Endothelial cell of umbilical vein (primary cell): ENCODE results near the gene CLEC2L. TPM values are rescaled to one million over a fixed set of nuclear protein-coding genes. Genes with fewer than 3 reads are reported as not detected.

Experiments
- BruUV-seq: library from RNA; stranded (reverse); fragments of 400-500 nt; replicated peaks from 2 replicates; lab custom pipeline; 2021; lab: Mats Ljungman, UMichigan
- CTCF ChIA-PET: fragments of 300-600, 350-600 bp; sonication (Branson Sonifier 250); formaldehyde crosslinking; loops from one replicate; lab custom pipeline; 2021; ENCODE audit warnings: antibody characterized with exemption, inconsistent platforms; lab: Charles Lee
- POLR2A ChIA-PET: fragments of 300-600, 350-600 bp; sonication (Branson Sonifier 250); formaldehyde crosslinking; loops from one replicate; lab custom pipeline; 2021; ENCODE audit warnings: antibody characterized with exemption, inconsistent platforms; lab: Charles Lee
- DNase-seq: peaks from one replicate; pipeline ENCODE4 v3.0.0-alpha.2; 2011; ENCODE audit warnings: low read depth, low spot score
- FAIRE-seq: peaks from 2 replicates; lab custom pipeline; 2011; peaks lifted over from hg19 to GRCh38; lab: Jason Lieb, UNC
- H2AFZ ChIP-seq: 2 replicates; pipeline ENCODE4 v1.6.0; 2012; ENCODE audit warnings: low read depth, low read length, control low read depth, inconsistent platforms
- H3K27ac ChIP-seq: 2 replicates; pipeline ENCODE4 v1.5.1; 2011; ENCODE audit warnings: low read depth, mild to moderate bottlenecking, control low read depth, low read length, moderate library complexity; ENCODE audit not compliant: insufficient read depth
- H3K27me3 ChIP-seq, 2 experiments: 2 replicates each; pipeline versions ENCODE4 v1.6.0 to v1.6.1; 2011; ENCODE audit warnings: low read length in 2 of 2, mixed read lengths in 1 of 2; ENCODE audit not compliant: control insufficient read depth in 2 of 2, insufficient read depth in 2 of 2
- H3K36me3 ChIP-seq, 2 experiments: 2 replicates in 1 of 2; 3 replicates in 1 of 2; pipeline ENCODE4 v1.5.1; 2011; ENCODE audit warnings: low read length in 2 of 2, mild to moderate bottlenecking in 1 of 2, moderate library complexity in 1 of 2; ENCODE audit not compliant: control insufficient read depth in 2 of 2, insufficient read depth in 2 of 2; ENCODE audit errors: extremely low read depth in 1 of 2
- H3K4me1 ChIP-seq: 3 replicates; pipeline ENCODE4 v1.5.1; 2011; ENCODE audit warnings: mild to moderate bottlenecking, low read length; ENCODE audit not compliant: control insufficient read depth, insufficient read depth; ENCODE audit errors: extremely low read depth
- H3K4me2 ChIP-seq: 2 replicates; pipeline ENCODE4 v1.6.1; 2011; ENCODE audit warnings: low read length, control low read depth, mixed read lengths; ENCODE audit not compliant: insufficient read depth
- H3K4me3 ChIP-seq, 3 experiments: fragments of 200-600 bp in 1 of 3; sonication (generic), shearing (Covaris generic) in 1 of 3; replicated peaks in 1 of 3; 2 replicates each; pipeline ENCODE4 v1.5.1; 2011 to 2016; ENCODE audit warnings: control low read depth in 3 of 3, low read length in 3 of 3, mild to moderate bottlenecking in 2 of 3, inconsistent platforms in 1 of 3, low read depth in 1 of 3, moderate library complexity in 1 of 3; ENCODE audit not compliant: insufficient read depth in 1 of 3
- H3K79me2 ChIP-seq: 2 replicates; pipeline ENCODE4 v1.6.0; 2012; ENCODE audit warnings: low read length, inconsistent platforms; ENCODE audit not compliant: control insufficient read depth, insufficient read depth
- H3K9ac ChIP-seq: replicated peaks from 2 replicates; pipeline ENCODE3; 2011; ENCODE audit warnings: low read length, control low read depth; ENCODE audit not compliant: insufficient read depth; ENCODE audit errors: extremely low read depth
- H3K9me1 ChIP-seq: replicated peaks from 3 replicates; pipeline ENCODE4 v1.6.0; 2011; ENCODE audit warnings: mild to moderate bottlenecking, low read length; ENCODE audit not compliant: control insufficient read depth, insufficient read depth; ENCODE audit errors: extremely low read depth
- H3K9me3 ChIP-seq: replicated peaks from 2 replicates; pipeline ENCODE4 v1.5.1; 2012; ENCODE audit warnings: low read length, inconsistent platforms; ENCODE audit not compliant: control insufficient read depth, insufficient read depth
- H4K20me1 ChIP-seq: replicated peaks from 2 replicates; pipeline ENCODE3; 2011; ENCODE audit warnings: mild to moderate bottlenecking, low read length; ENCODE audit not compliant: control insufficient read depth, insufficient read depth; ENCODE audit errors: extremely low read depth
- EZH2 ChIP-seq: IDR thresholded peaks from 2 replicates; pipeline ENCODE4 v1.6.1; 2012; ENCODE audit warnings: borderline replicate concordance, low read depth, mild to moderate bottlenecking, moderate library complexity, low read length, inconsistent platforms; ENCODE audit not compliant: severe bottlenecking
- FOS ChIP-seq: IDR thresholded peaks from 2 replicates; pipeline ENCODE4 v1.6.1; 2011; ENCODE audit warnings: mild to moderate bottlenecking, low read length, moderate library complexity, borderline replicate concordance; ENCODE audit not compliant: insufficient read depth
- GATA2 ChIP-seq: IDR thresholded peaks from 2 replicates; pipeline ENCODE4 v1.7.0; 2011; ENCODE audit warnings: low read depth, mild to moderate bottlenecking, moderate library complexity, mixed read lengths, low read length; ENCODE audit not compliant: insufficient read length, insufficient read depth
- JUN ChIP-seq: IDR thresholded peaks from 2 replicates; pipeline ENCODE4 v1.6.1; 2011; ENCODE audit warnings: borderline replicate concordance, low read depth; ENCODE audit not compliant: insufficient read length, insufficient read depth
- MYC ChIP-seq: IDR thresholded peaks from one replicate; pipeline ENCODE4 v1.6.1; 2011; ENCODE audit warnings: mild to moderate bottlenecking, low read depth, low read length
- POLR2A ChIP-seq: IDR thresholded peaks from 2 replicates; pipeline ENCODE4 v1.6.1; 2012; ENCODE audit warnings: low read depth, mild to moderate bottlenecking, control low read depth, low read length
- POLR2AphosphoS5 ChIP-seq: IDR thresholded peaks from 2 replicates; pipeline ENCODE4 v1.6.1; 2012; ENCODE audit warnings: low read depth, mild to moderate bottlenecking, control low read depth, low read length, moderate library complexity; ENCODE audit not compliant: insufficient read depth
- dilution Hi-C: fragments of 300-500 bp; cut with MboI; formaldehyde crosslinking; loops from one replicate; pipeline ENCODE4 v1.15.0; 2019; ENCODE audit warnings: low sequenced_read_pairs; ENCODE audit not compliant: extremely low pct_ligation_motif_present
- intact Hi-C: fragments of 100-400 bp; cut with micrococcal nuclease; formaldehyde crosslinking; loops from one replicate; pipeline ENCODE4 v1.10.0; 2022
- polyA plus RNA-seq, 4 experiments: library from polyadenylated mRNA; depleted of rRNA in 3 of 4; stranded (reverse) in 3 of 4; unstranded in 1 of 4; fragments of >200 nt; gene quantifications; 2 replicates each; pipeline versions ENCODE4 v1.2.1 to v1.2.3, GENCODE V29; 2011 to 2012; ENCODE audit warnings: missing spikeins in 1 of 4
- total RNA-seq: library from RNA; stranded (reverse); gene quantifications from 2 replicates; pipeline ENCODE4 v1.2.3, GENCODE V29; 2021
- TF ChIP-seq, protein P1 (sequence below): IDR thresholded peaks from 2 replicates; pipeline ENCODE4 v1.6.1; 2011; ENCODE audit not compliant: insufficient read depth, insufficient read length
- TF ChIP-seq, protein P2 (sequence below), 2 donors: IDR thresholded peaks; 1 replicate in 1 of 2; 2 replicates in 1 of 2; pipeline ENCODE4 v1.5.1; 2011; ENCODE audit warnings: low read length in 2 of 2, mild to moderate bottlenecking in 2 of 2, moderate library complexity in 2 of 2, control low read depth in 1 of 2, inconsistent platforms in 1 of 2, low read depth in 1 of 2; ENCODE audit not compliant: insufficient read depth in 1 of 2; ENCODE audit errors: extremely low read depth in 1 of 2

The CLEC2L gene
- total and polyA plus RNA-seq, 2 donors (not counting 3 experiments of a cell fraction or from before 2014, with no cell fraction given): not detected

DNA sequence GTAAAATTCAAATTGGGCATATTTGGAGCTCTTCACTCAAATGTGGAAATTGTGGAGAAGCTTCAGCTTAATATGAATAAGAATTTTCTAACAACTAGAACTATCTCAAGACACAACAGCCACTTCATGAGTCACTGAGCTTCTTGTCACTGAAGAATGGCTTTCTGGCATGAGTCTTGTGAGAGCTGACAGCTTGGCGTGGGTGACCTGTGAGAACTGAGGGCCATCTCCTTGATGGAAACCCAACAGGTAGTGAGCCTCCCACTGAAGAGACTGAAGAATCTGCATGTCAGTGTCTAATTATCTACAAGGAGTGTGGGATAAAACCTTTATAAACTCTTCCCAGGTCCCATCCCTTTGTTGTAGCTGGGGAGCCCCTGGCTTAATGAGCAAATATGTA lies 66.0 kb downstream of the CLEC2L start:
- Histone ChIP-seq H3K9me3 (no peaks in the 10 kb centered on the region), H3K4me2 (no peak overlapping the region), H3K9ac (no peak overlapping the region), H4K20me1 (no peaks in the 10 kb centered on the region), H3K79me2 (no peaks in the 10 kb centered on the region), H3K27me3 (no peaks in the 10 kb centered on the region), H3K27ac (no peak overlapping the region), H3K36me3 (peaks cover 15 to 24% of the 10 kb centered on the region in 2 experiments), H3K9me1 (no peaks in the 10 kb centered on the region), H2AFZ (no peak overlapping the region), H3K4me1 (no peaks in the 10 kb centered on the region), H3K4me3 (no peak overlapping the region)
- no peak for TF ChIP-seq POLR2AphosphoS5
- TF ChIP-seq FOS: no peak
- TF ChIP-seq, protein P1, sequence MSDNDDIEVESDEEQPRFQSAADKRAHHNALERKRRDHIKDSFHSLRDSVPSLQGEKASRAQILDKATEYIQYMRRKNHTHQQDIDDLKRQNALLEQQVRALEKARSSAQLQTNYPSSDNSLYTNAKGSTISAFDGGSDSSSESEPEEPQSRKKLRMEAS: no peak
- no peak for TF ChIP-seq JUN
- TF ChIP-seq GATA2: no peak
- FAIRE-seq (peak; percentile 62), DNase-seq (no peak)
- CTCF ChIA-PET: interaction anchor here (1.2 to 7.0 kb wide), 8 partner anchors 8 to 416 kb away, joined by 3 to 60 read pairs (median 7); no protein-coding TSS in a partner anchor
- dilution Hi-C loops: no loop called here
- intact Hi-C loops: no loop called here
- BruUV-seq: no TSS peak
- POLR2A ChIA-PET: no interaction called here

DNA sequence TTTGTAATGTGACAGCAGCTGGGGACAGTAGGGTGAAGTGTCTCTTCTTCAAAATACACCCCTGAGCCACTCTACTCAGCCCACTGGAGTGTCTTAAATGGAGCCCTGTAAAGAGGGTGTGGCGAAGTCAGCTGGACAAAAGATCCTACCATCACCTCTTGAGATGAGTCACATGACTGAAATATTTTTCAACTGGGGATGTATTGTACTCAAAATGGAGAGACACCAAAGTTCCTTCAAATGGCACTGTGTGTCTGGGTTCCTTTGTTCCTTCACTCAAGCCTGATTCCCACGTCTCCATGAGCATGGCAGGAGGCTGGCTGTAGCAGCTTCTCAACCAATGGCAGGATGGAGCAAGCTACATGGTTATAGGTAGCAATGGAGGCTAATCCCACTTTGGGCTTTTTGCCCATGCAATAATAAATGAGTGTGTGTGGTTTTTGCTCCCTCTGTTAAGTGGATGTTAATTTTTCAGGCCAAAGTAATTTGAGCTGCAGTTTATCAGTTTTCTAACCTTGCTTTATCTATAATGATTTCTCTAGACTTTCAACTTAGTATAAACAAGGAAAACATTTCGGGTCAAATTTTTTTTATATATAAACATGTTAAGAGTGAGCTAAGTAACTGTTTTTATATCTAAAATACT lies 68.2 kb downstream of the CLEC2L start:
- Histone ChIP-seq H3K9ac (no peak overlapping the region), H3K4me2 (no peak overlapping the region), H3K4me3 (no peak overlapping the region), H3K79me2 (no peaks in the 10 kb centered on the region), H3K4me1 (no peaks in the 10 kb centered on the region), H3K27ac (no peak overlapping the region), H3K9me1 (no peaks in the 10 kb centered on the region), H4K20me1 (no peaks in the 10 kb centered on the region), H3K36me3 (peaks cover 24 to 33% of the 10 kb centered on the region in 2 experiments), H3K9me3 (no peaks in the 10 kb centered on the region), H3K27me3 (no peaks in the 10 kb centered on the region), H2AFZ (no peak overlapping the region)
- DNase-seq: no peak
- CTCF ChIA-PET: interaction anchor here (7.0 kb wide), 1 partner anchor 10 kb away, joined by 60 read pairs; no protein-coding TSS in a partner anchor
- FAIRE-seq: no peak
- dilution Hi-C loops: no loop called here
- TF ChIP-seq GATA2 (no peak), POLR2A (no peak), FOS (no peak), EZH2 (no peak), POLR2AphosphoS5 (no peak), JUN (no peak), MYC (no peak)
- TF ChIP-seq, protein P1: no peak
- TF ChIP-seq, protein P2, sequence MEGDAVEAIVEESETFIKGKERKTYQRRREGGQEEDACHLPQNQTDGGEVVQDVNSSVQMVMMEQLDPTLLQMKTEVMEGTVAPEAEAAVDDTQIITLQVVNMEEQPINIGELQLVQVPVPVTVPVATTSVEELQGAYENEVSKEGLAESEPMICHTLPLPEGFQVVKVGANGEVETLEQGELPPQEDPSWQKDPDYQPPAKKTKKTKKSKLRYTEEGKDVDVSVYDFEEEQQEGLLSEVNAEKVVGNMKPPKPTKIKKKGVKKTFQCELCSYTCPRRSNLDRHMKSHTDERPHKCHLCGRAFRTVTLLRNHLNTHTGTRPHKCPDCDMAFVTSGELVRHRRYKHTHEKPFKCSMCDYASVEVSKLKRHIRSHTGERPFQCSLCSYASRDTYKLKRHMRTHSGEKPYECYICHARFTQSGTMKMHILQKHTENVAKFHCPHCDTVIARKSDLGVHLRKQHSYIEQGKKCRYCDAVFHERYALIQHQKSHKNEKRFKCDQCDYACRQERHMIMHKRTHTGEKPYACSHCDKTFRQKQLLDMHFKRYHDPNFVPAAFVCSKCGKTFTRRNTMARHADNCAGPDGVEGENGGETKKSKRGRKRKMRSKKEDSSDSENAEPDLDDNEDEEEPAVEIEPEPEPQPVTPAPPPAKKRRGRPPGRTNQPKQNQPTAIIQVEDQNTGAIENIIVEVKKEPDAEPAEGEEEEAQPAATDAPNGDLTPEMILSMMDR (IDR thresholded peaks at IDR 0.05; ENCODE audit: extremely low read depth in 1 of 2, insufficient read depth in 1 of 2, low read depth in 1 of 2, low read length in 2 of 2): no peak
- POLR2A ChIA-PET: no interaction called here
- intact Hi-C loops: no loop called here
- no TSS peak for BruUV-seq
